Right atrium auricular region (tissue), 2 donors: ENCODE data around the gene KCTD4. TPM values are rescaled to one million over a fixed set of nuclear protein-coding genes. Genes with fewer than 3 reads are reported as not detected.
"Not testable (repeated sequence)": the region's sequence is repeated elsewhere in the genome, so short reads cannot be mapped to it uniquely, and the experiment has no call there.

Experiments used
- DNase-seq: peaks from one replicate; pipeline ENCODE4 v3.0.0-alpha.2; 2019; ENCODE audit warnings: low spot score
- H3K27ac ChIP-seq, 2 donors: fragments of 200-600 bp; sonication (generic); 1 replicate in 1 of 2; 2 replicates in 1 of 2; pipeline ENCODE4 v1.5.1; 2016 to 2019
- H3K27me3 ChIP-seq, 2 donors: fragments of 200-600 bp; sonication (generic); one replicate each; pipeline versions ENCODE4 v1.5.1 to v1.6.0; 2017 to 2019
- H3K36me3 ChIP-seq: fragments of 200-600 bp; sonication (generic); one replicate; pipeline ENCODE4 v1.5.1; 2016
- H3K4me1 ChIP-seq, 2 donors: fragments of 200-600 bp; sonication (generic); one replicate each; pipeline versions ENCODE4 v1.5.1 to v1.6.0; 2017 to 2019
- H3K4me3 ChIP-seq, 2 donors: fragments of 200-600 bp; sonication (generic); 1 replicate in 1 of 2; 2 replicates in 1 of 2; pipeline ENCODE4 v1.5.1; 2017 to 2019; ENCODE audit warnings: mild to moderate bottlenecking in 1 of 2, moderate library complexity in 1 of 2
- H3K9me3 ChIP-seq, 2 donors: fragments of 200-600 bp; sonication (generic); one replicate each; pipeline ENCODE4 v1.5.1; 2019
- total RNA-seq, 2 donors: library from RNA; depleted of rRNA; stranded (reverse); fragments of >200 nt; gene quantifications; one replicate each; pipeline ENCODE4 v1.1.0, GENCODE V29; 2016
- TF ChIP-seq, protein P1 (sequence below), 2 donors: fragments of 200-600 bp; sonication (generic); IDR thresholded peaks; one replicate each; pipeline ENCODE4 v1.5.1; 2019; ENCODE audit warnings: antibody characterized with exemption in 2 of 2

KCTD4 gene
- total RNA-seq = under 1 TPM in 1 of 2 donors, not detected in 1; 0.16 TPM

DNA sequence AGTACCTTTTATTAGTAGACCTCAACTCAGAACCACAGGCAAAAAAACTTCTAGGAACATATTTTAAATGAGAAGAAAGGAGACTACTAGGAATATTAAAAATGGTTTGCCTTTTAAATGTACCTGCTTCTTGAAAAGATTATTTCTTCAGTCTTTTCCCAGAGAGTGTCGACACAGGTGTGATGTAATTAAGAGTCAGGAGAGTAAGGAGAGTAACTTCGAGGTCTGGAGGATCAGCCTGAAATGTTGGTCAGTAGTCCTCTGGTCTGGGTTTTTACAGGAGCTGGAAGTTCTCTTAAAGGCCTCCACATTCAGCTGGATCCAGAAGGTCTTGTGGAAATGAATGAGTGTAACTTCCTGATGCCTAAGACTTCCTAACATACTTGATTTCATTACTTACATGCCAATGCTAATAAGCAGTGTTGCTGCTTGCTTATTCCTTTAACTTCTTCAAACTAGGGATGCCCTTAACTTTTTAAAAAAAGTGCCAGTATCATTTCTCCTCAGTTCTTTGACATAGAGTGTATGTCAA lies at the start of gene KCTD4:
KCTD4 (minus strand) TSS at position 345 of the 532 bp plus-strand sequence. CDS start 6,478 bp downstream, outside the sequence.
- TF ChIP-seq, protein P1, sequence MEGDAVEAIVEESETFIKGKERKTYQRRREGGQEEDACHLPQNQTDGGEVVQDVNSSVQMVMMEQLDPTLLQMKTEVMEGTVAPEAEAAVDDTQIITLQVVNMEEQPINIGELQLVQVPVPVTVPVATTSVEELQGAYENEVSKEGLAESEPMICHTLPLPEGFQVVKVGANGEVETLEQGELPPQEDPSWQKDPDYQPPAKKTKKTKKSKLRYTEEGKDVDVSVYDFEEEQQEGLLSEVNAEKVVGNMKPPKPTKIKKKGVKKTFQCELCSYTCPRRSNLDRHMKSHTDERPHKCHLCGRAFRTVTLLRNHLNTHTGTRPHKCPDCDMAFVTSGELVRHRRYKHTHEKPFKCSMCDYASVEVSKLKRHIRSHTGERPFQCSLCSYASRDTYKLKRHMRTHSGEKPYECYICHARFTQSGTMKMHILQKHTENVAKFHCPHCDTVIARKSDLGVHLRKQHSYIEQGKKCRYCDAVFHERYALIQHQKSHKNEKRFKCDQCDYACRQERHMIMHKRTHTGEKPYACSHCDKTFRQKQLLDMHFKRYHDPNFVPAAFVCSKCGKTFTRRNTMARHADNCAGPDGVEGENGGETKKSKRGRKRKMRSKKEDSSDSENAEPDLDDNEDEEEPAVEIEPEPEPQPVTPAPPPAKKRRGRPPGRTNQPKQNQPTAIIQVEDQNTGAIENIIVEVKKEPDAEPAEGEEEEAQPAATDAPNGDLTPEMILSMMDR (IDR thresholded peaks at IDR 0.05) = no peak
- Histone ChIP-seq H3K4me1 (peaks cover 0 to 21% of the 10 kb centered on the region in 2 donors), H3K4me3 (no peak within 1 kb of the TSS), H3K27me3 (no peaks in the 10 kb centered on the region), H3K27ac (no peak within 1 kb of the TSS), H3K36me3 (no peaks in the 10 kb centered on the region), H3K9me3 (no peaks in the 10 kb centered on the region)
- no peak for DNase-seq

GRCh38 chr13:45249662-45250061 lies 48.8 kb upstream of the KCTD4 start:
- H3K9me3 ChIP-seq = no peaks in the 10 kb centered on the region
- no peak overlapping the region for H3K27ac ChIP-seq
- no peaks in the 10 kb centered on the region for H3K27me3 ChIP-seq
- DNase-seq = no peak
- no peaks in the 10 kb centered on the region for H3K4me1 ChIP-seq
- no peak overlapping the region for H3K4me3 ChIP-seq
- peaks cover 17% of the 10 kb centered on the region for H3K36me3 ChIP-seq
- TF ChIP-seq, protein P1 (IDR thresholded peaks at IDR 0.05) = no peak

- not testable (repeated sequence) for DNase-seq, H3K27me3 ChIP-seq, H3K4me3 ChIP-seq, H3K27ac ChIP-seq, H3K4me1 ChIP-seq, H3K36me3 ChIP-seq, H3K9me3 ChIP-seq
Measured at GRCh38 chr13:45244736-45245135, 43.9 kb upstream of the KCTD4 start.

DNA sequence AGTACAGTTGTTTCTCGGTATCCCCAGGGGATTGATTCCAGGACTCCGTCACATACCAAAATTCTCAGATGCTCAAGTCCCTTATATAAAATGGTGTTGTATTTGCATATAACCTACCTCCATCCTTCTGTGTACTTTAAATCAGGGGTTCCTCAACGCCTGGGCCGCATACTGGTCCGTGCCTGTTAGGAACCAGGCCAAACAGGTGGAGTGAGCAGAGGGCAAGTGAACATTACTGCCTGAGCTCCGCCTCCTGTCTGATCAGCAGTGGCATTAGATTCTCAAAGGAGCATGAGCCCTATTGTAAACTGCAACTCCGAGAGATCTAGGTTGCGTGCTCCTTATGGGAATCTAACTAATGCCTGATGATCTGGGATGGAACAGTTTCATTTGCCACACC lies 42.2 kb upstream of the KCTD4 start:
- Histone ChIP-seq H3K27ac (no peak overlapping the region), H3K36me3 (no peaks in the 10 kb centered on the region), H3K4me3 (no peak overlapping the region), H3K27me3 (no peaks in the 10 kb centered on the region), H3K9me3 (no peaks in the 10 kb centered on the region), H3K4me1 (peaks cover 4% of the 10 kb centered on the region in 2 donors)
- TF ChIP-seq, protein P1 (IDR thresholded peaks at IDR 0.05) = no peak
- DNase-seq = no peak

- Histone ChIP-seq H3K4me3 (no peak overlapping the region), H3K36me3 (no peaks in the 10 kb centered on the region), H3K27ac (no peak overlapping the region), H3K27me3 (no peaks in the 10 kb centered on the region), H3K9me3 (no peaks in the 10 kb centered on the region), H3K4me1 (peaks cover 4% of the 10 kb centered on the region in 2 donors)
- DNase-seq = no peak
- TF ChIP-seq, protein P1 (IDR thresholded peaks at IDR 0.05) = no peak
Measured at GRCh38 chr13:45242524-45242923, 41.7 kb upstream of the KCTD4 start.

DNA sequence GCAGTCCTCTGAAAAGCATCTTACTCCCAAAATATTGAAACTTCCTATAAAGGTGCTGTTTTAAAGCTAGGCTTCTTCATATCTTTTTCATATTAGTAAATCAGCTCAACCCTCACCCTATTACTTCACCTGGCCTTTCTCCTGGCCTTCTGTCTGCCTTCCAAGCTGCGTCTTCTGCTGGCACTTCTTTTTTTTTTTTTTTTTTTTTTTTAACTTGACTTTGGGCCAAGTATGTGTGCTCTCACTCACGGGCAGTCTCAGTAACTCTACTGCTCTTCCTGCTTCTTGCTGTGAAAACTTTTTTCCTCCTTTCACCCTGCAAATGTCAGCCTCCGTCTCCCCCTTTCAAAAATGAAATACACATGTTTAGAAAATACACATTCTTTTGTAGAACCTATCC lies 41.2 kb upstream of the KCTD4 start:
- no peak overlapping the region for H3K4me3 ChIP-seq
- TF ChIP-seq, protein P1 (IDR thresholded peaks at IDR 0.05) = no peak
- H3K27ac ChIP-seq = no peak overlapping the region
- no peaks in the 10 kb centered on the region for H3K9me3 ChIP-seq
- no peak for DNase-seq
- no peaks in the 10 kb centered on the region for H3K36me3 ChIP-seq
- no peaks in the 10 kb centered on the region for H3K27me3 ChIP-seq
- H3K4me1 ChIP-seq = peaks cover 4% of the 10 kb centered on the region in 2 donors
